NCI-H128 (cell line): ENCODE data around the gene NR1D1.
"Not testable (repeated sequence)": the region's sequence is repeated elsewhere in the genome, so short reads cannot be mapped to it uniquely, and the experiment has no call there.

Source experiments
- DNase-seq: peaks from one replicate; lab custom pipeline; 2025; ENCODE audit not compliant: unreplicated experiment; lab: John Stamatoyannopoulos, UW

The NR1D1 gene

GRCh38 chr17:40100419-40100668 lies at the start of gene NR1D1:
Gene NR1D1, minus strand, starts transcription at chr17:40100589. Its CDS starts 495 bp downstream, at chr17:40100094.
- DNase-seq: no peak

- DNase-seq: no peak
These were observed 48.1 kb upstream of the NR1D1 start for GRCh38 chr17:40148527-40148926.

GRCh38 chr17:40145476-40145875 lies 45.1 kb upstream of the NR1D1 start:
- no peak for DNase-seq

- not testable (repeated sequence) for DNase-seq
These were observed 42.8 kb upstream of the NR1D1 start for GRCh38 chr17:40143166-40143565.

- DNase-seq: no peak
These were observed 39.2 kb upstream of the NR1D1 start for GRCh38 chr17:40139566-40140058.

- no peak for DNase-seq
These were observed 35.4 kb upstream of the NR1D1 start for GRCh38 chr17:40135817-40136216.

GRCh38 chr17:40134184-40134583 lies 33.8 kb upstream of the NR1D1 start:
- DNase-seq: no peak

GRCh38 chr17:40130352-40131042 lies 30.1 kb upstream of the NR1D1 start:
- no peak for DNase-seq

GRCh38 chr17:40129498-40129897 lies 29.1 kb upstream of the NR1D1 start:
- no peak for DNase-seq

- DNase-seq: no peak
These were observed 24.1 kb upstream of the NR1D1 start for GRCh38 chr17:40124279-40125141.

- DNase-seq: no peak
These were observed 23.4 kb upstream of the NR1D1 start for GRCh38 chr17:40123811-40124114.

- DNase-seq: no peak
These were observed 22.8 kb upstream of the NR1D1 start for GRCh38 chr17:40122999-40123810.

- no peak for DNase-seq
These were observed 22.0 kb upstream of the NR1D1 start for GRCh38 chr17:40122136-40122998.

GRCh38 chr17:40121181-40122135 lies 21.1 kb upstream of the NR1D1 start, which contains the start of gene MSL1:
Gene MSL1, plus strand, starts transcription at chr17:40121971. Its CDS starts 642 bp downstream, at chr17:40122613.
- peak; percentile 41 for DNase-seq

- no peak for DNase-seq
These were observed 14.7 kb upstream of the NR1D1 start for GRCh38 chr17:40115101-40115436.

- no peak for DNase-seq
These were observed 13.5 kb upstream of the NR1D1 start for GRCh38 chr17:40113907-40114245.

GRCh38 chr17:40113110-40113906 lies 12.9 kb upstream of the NR1D1 start:
- DNase-seq: peak; percentile 77

- no peak for DNase-seq
These were observed 12.3 kb upstream of the NR1D1 start for GRCh38 chr17:40112718-40113109.

GRCh38 chr17:40112191-40112711 lies 11.9 kb upstream of the NR1D1 start:
- DNase-seq: no peak
